RWPE1 (cell line): ENCODE data around the gene ZNF718.
"Not testable (repeated sequence)": the region's sequence is repeated elsewhere in the genome, so short reads cannot be mapped to it uniquely, and the experiment has no call there.

Experiments
- CTCF ChIA-PET: fragments of 350-600 bp; sonication (Branson Sonifier 250); formaldehyde crosslinking; extraction: SDS; loops from one replicate; lab custom pipeline; 2021; lab: Yijun Ruan, JAX
- POLR2A ChIA-PET: fragments of 400-600 bp; formaldehyde crosslinking; extraction: SDS; loops from one replicate; lab custom pipeline; 2020; ENCODE audit warnings: antibody characterized with exemption; ENCODE audit not compliant: low non-redundant PET; lab: Yijun Ruan, JAX
- DNase-seq: peaks from one replicate; pipeline ENCODE4 v3.0.0; 2012; ENCODE audit warnings: low spot score
- H3K27ac ChIP-seq: fragments of 450-650 bp; 2 replicates; pipeline ENCODE4 v1.5.1; 2017
- CTCF ChIP-seq: fragments of 450-650 bp; conservative IDR thresholded peaks from 2 replicates; pipeline ENCODE4 v1.5.1; 2017; ENCODE audit warnings: low read depth, mild to moderate bottlenecking

ZNF718 gene

GRCh38 chr4:176995-177394, 52.7 kb downstream of the ZNF718 start:
- no peak overlapping the region for H3K27ac ChIP-seq
- ChIA-PET CTCF (no interaction called here), POLR2A (no interaction called here)
- no peak for TF ChIP-seq CTCF
- no peak for DNase-seq

GRCh38 chr4:182225-182624, 57.9 kb downstream of the ZNF718 start:
- CTCF ChIA-PET, DNase-seq, H3K27ac ChIP-seq, POLR2A ChIA-PET: not testable (repeated sequence)

- DNase-seq: no peak
- ChIA-PET POLR2A (no interaction called here), CTCF (no interaction called here)
- TF ChIP-seq CTCF: no peak
- H3K27ac ChIP-seq: no peak overlapping the region
Measured at GRCh38 chr4:188091-188490, 63.8 kb downstream of the ZNF718 start.

- DNase-seq, POLR2A ChIA-PET, CTCF ChIA-PET, H3K27ac ChIP-seq: not testable (repeated sequence)
Measured at GRCh38 chr4:195159-195558, 70.9 kb downstream of the ZNF718 start.

- DNase-seq: no peak
- TF ChIP-seq CTCF: no peak
- CTCF ChIA-PET: no interaction called here
- POLR2A ChIA-PET: no interaction called here
- no peak overlapping the region for H3K27ac ChIP-seq
Measured at GRCh38 chr4:200936-201335, 76.6 kb downstream of the ZNF718 start.

GRCh38 chr4:202822-203221, 78.5 kb downstream of the ZNF718 start:
- H3K27ac ChIP-seq, POLR2A ChIA-PET, DNase-seq, CTCF ChIA-PET: not testable (repeated sequence)

GRCh38 chr4:205097-205756, 80.9 kb downstream of the ZNF718 start:
- no peak for TF ChIP-seq CTCF
- POLR2A ChIA-PET: no interaction called here
- DNase-seq: no peak
- CTCF ChIA-PET: no interaction called here
- H3K27ac ChIP-seq: no peak overlapping the region

- no peak overlapping the region for H3K27ac ChIP-seq
- DNase-seq: no peak
- TF ChIP-seq CTCF: no peak
- ChIA-PET POLR2A (no interaction called here), CTCF (no interaction called here)
Measured at GRCh38 chr4:206054-206453, 81.8 kb downstream of the ZNF718 start.

GRCh38 chr4:208416-209096, 84.3 kb downstream of the ZNF718 start:
- H3K27ac ChIP-seq, DNase-seq, CTCF ChIA-PET, POLR2A ChIA-PET: not testable (repeated sequence)
